ENCODE results near the gene TMEM131L. TPM values are rescaled to one million over a fixed set of nuclear protein-coding genes. Genes with fewer than 3 reads are reported as not detected.

The TMEM131L gene
- total RNA-seq, 1 donor from 2014 or later: 6.4 TPM

- Mint-ChIP-seq H3K27ac (ENCODE audit: unreplicated experiment) (no peak overlapping the region), H3K4me1 (ENCODE audit: unreplicated experiment) (peaks cover 9% of the 10 kb centered on the region), H3K27me3 (ENCODE audit: unreplicated experiment) (no peaks in the 10 kb centered on the region), H3K9me3 (ENCODE audit: unreplicated experiment) (no peaks in the 10 kb centered on the region), H3K4me3 (ENCODE audit: unreplicated experiment) (no peak overlapping the region), H3K36me3 (ENCODE audit: unreplicated experiment) (no peaks in the 10 kb centered on the region)
- peak; percentile 27 for DNase-seq (ENCODE audit: extremely low spot score, unreplicated experiment)
- TF ChIP-seq, protein P1, sequence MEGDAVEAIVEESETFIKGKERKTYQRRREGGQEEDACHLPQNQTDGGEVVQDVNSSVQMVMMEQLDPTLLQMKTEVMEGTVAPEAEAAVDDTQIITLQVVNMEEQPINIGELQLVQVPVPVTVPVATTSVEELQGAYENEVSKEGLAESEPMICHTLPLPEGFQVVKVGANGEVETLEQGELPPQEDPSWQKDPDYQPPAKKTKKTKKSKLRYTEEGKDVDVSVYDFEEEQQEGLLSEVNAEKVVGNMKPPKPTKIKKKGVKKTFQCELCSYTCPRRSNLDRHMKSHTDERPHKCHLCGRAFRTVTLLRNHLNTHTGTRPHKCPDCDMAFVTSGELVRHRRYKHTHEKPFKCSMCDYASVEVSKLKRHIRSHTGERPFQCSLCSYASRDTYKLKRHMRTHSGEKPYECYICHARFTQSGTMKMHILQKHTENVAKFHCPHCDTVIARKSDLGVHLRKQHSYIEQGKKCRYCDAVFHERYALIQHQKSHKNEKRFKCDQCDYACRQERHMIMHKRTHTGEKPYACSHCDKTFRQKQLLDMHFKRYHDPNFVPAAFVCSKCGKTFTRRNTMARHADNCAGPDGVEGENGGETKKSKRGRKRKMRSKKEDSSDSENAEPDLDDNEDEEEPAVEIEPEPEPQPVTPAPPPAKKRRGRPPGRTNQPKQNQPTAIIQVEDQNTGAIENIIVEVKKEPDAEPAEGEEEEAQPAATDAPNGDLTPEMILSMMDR (IDR thresholded peaks at IDR 0.05): no peak
Measured at GRCh38 chr4:153419673-153420278, 46.4 kb upstream of the TMEM131L start.

DNA sequence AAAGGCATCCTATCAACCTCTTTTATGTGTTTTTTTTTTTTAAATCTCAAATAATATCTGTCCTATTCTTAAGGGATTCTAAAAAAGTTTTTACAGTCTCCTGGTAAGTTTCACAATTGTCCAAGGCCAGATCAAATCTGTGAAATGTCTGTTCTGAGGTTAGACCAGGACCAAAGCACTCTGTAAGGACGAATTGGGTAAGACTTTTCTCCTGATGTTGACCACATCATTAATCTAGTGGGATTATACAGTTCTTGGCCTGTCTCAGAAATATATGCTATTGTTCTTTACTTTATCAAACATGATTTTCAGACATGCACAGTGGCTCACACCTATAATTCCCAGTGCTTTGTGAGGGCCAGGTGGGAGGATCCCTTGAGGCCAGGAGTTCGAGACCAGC, 45.8 kb upstream of the TMEM131L start:
- peak; percentile 13 for DNase-seq (ENCODE audit: extremely low spot score, unreplicated experiment)
- no peaks in the 10 kb centered on the region for H3K9me3 Mint-ChIP-seq (ENCODE audit: unreplicated experiment)

GRCh38 chr4:153421941-153422340, 44.2 kb upstream of the TMEM131L start:
- no peaks in the 10 kb centered on the region for H3K27me3 Mint-ChIP-seq (ENCODE audit: unreplicated experiment)
- no peak overlapping the region for H3K4me3 Mint-ChIP-seq (ENCODE audit: unreplicated experiment)
- H3K27ac Mint-ChIP-seq (ENCODE audit: unreplicated experiment): no peak overlapping the region
- no peak for DNase-seq (ENCODE audit: extremely low spot score, unreplicated experiment)
- no peaks in the 10 kb centered on the region for H3K36me3 Mint-ChIP-seq (ENCODE audit: unreplicated experiment)
- no peaks in the 10 kb centered on the region for H3K9me3 Mint-ChIP-seq (ENCODE audit: unreplicated experiment)
- H3K4me1 Mint-ChIP-seq (ENCODE audit: unreplicated experiment): peaks cover 9% of the 10 kb centered on the region
- TF ChIP-seq, protein P1 (IDR thresholded peaks at IDR 0.05): no peak

More for the DNA sequence above, 45.8 kb upstream of the TMEM131L start:
- Mint-ChIP-seq H3K4me3 (ENCODE audit: unreplicated experiment) (no peak overlapping the region), H3K4me1 (ENCODE audit: unreplicated experiment) (peaks cover 9% of the 10 kb centered on the region), H3K36me3 (ENCODE audit: unreplicated experiment) (no peaks in the 10 kb centered on the region), H3K27me3 (ENCODE audit: unreplicated experiment) (no peaks in the 10 kb centered on the region), H3K27ac (ENCODE audit: unreplicated experiment) (no peak overlapping the region)
- TF ChIP-seq, protein P1 (IDR thresholded peaks at IDR 0.05): no peak

GRCh38 chr4:153426207-153426885, 39.8 kb upstream of the TMEM131L start:
- no peak for DNase-seq (ENCODE audit: extremely low spot score, unreplicated experiment)
- no peak overlapping the region for H3K27ac Mint-ChIP-seq (ENCODE audit: unreplicated experiment)
- H3K36me3 Mint-ChIP-seq (ENCODE audit: unreplicated experiment): no peaks in the 10 kb centered on the region
- TF ChIP-seq, protein P1 (IDR thresholded peaks at IDR 0.05): no peak
- H3K4me3 Mint-ChIP-seq (ENCODE audit: unreplicated experiment): no peak overlapping the region
- H3K4me1 Mint-ChIP-seq (ENCODE audit: unreplicated experiment): peaks cover 8% of the 10 kb centered on the region
- H3K9me3 Mint-ChIP-seq (ENCODE audit: unreplicated experiment): no peaks in the 10 kb centered on the region
- no peaks in the 10 kb centered on the region for H3K27me3 Mint-ChIP-seq (ENCODE audit: unreplicated experiment)

DNA sequence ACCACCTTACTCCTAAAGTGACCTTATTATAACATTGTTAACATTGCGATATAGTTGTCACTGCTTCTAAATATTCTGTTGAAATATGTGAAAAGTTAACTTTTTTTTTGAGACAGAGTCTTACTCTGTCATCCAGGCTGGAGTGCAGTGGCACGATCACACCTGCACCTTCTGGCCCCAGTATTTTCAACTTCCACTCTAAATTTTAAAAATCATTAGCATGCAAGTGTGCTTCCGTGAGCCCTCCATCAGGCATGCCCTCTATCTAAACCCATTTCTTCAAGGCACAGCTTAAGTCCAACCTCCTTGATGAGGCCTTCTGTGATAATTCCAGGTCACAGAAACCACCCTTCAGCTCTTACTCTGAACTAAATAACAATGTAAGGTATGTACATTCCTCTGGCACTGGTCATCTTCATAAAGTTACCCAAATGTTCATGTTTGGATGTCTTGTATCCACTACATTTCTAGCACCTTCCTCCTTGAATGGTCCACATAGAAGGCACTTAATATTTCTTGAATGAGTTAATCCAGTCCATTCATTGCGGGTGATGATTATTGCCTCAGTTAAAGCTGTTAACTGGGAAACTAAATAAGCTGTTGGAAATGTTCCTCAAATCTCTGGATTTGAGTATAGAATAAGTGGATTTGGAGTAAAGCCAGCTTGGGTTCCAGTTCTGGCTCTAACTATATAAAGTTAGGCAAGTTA, 38.6 kb upstream of the TMEM131L start:
- peak; percentile 11 for DNase-seq (ENCODE audit: extremely low spot score, unreplicated experiment)
- H3K27me3 Mint-ChIP-seq (ENCODE audit: unreplicated experiment): no peaks in the 10 kb centered on the region
- no peaks in the 10 kb centered on the region for H3K36me3 Mint-ChIP-seq (ENCODE audit: unreplicated experiment)
- TF ChIP-seq, protein P1 (IDR thresholded peaks at IDR 0.05): no peak
- no peak overlapping the region for H3K4me3 Mint-ChIP-seq (ENCODE audit: unreplicated experiment)
- no peaks in the 10 kb centered on the region for H3K9me3 Mint-ChIP-seq (ENCODE audit: unreplicated experiment)
- no peak overlapping the region for H3K27ac Mint-ChIP-seq (ENCODE audit: unreplicated experiment)
- peaks cover 8% of the 10 kb centered on the region for H3K4me1 Mint-ChIP-seq (ENCODE audit: unreplicated experiment)
